HAP-1 (cell line): ENCODE measurements around the gene OARD1.
"Not testable (repeated sequence)": the region's sequence is repeated elsewhere in the genome, so short reads cannot be mapped to it uniquely, and the experiment has no call there.

Source experiments
- DNase-seq, 2 experiments: peaks; one replicate each; pipeline ENCODE4 v3.0.0-alpha.2; 2016 to 2020; ENCODE audit warnings: low spot score in 2 of 2
- H3K27me3 ChIP-seq: fragments of 250-450 bp; sonication (Bioruptor Pico); 2 replicates; pipeline ENCODE4 v1.5.1; 2020; ENCODE audit warnings: low read depth, mild to moderate bottlenecking, moderate library complexity
- H3K36me3 ChIP-seq: fragments of 250-450 bp; sonication (Bioruptor Pico); replicated peaks from 2 replicates; pipeline ENCODE4 v1.5.1; 2020; ENCODE audit warnings: mild to moderate bottlenecking
- H3K4me1 ChIP-seq: fragments of 250-450 bp; sonication (Bioruptor Pico); 2 replicates; pipeline ENCODE4 v1.5.1; 2020; ENCODE audit warnings: mild to moderate bottlenecking
- H3K4me3 ChIP-seq: fragments of 250-450 bp; sonication (Bioruptor Pico); 2 replicates; pipeline ENCODE4 v1.5.1; 2020; ENCODE audit warnings: mild to moderate bottlenecking, moderate library complexity
- H3K9me3 ChIP-seq: fragments of 250-450 bp; sonication (Bioruptor Pico); 2 replicates; pipeline ENCODE4 v1.5.1; 2020; ENCODE audit warnings: mild to moderate bottlenecking, moderate library complexity
- in situ Hi-C: fragments of 300-500 bp; cut with MboI; formaldehyde crosslinking; loops from 3 replicates; pipeline ENCODE4 v1.14.3; 2020; ENCODE audit warnings: low sequenced_read_pairs, inconsistent platforms, mixed read lengths

The OARD1 gene

GRCh38 chr6:41017663-41018062 is 54.5 kb downstream of the OARD1 start:
- in situ Hi-C loops = no loop called here
- no peaks in the 10 kb centered on the region for H3K4me1 ChIP-seq
- H3K9me3 ChIP-seq = no peaks in the 10 kb centered on the region
- no peak for DNase-seq
- H3K27me3 ChIP-seq = no peaks in the 10 kb centered on the region
- H3K36me3 ChIP-seq = no peaks in the 10 kb centered on the region
- H3K4me3 ChIP-seq = no peak overlapping the region

- H3K4me3 ChIP-seq, H3K4me1 ChIP-seq, DNase-seq, H3K9me3 ChIP-seq, H3K27me3 ChIP-seq, in situ Hi-C loops, H3K36me3 ChIP-seq: not testable (repeated sequence)
Measured at GRCh38 chr6:41015860-41016259, 56.3 kb downstream of the OARD1 start.

- H3K36me3 ChIP-seq = no peaks in the 10 kb centered on the region
- no peak for DNase-seq
- no peaks in the 10 kb centered on the region for H3K4me1 ChIP-seq
- no peaks in the 10 kb centered on the region for H3K27me3 ChIP-seq
- in situ Hi-C loops = no loop called here
- H3K9me3 ChIP-seq = no peaks in the 10 kb centered on the region
- H3K4me3 ChIP-seq = no peak overlapping the region
Measured at GRCh38 chr6:41014780-41015179, 57.4 kb downstream of the OARD1 start.
